ENCODE results near the gene SYNJ1. TPM values are rescaled to one million over a fixed set of nuclear protein-coding genes. Genes with fewer than 3 reads are reported as not detected.
"Not testable (repeated sequence)": the region's sequence is repeated elsewhere in the genome, so short reads cannot be mapped to it uniquely, and the experiment has no call there.

Gene SYNJ1
- total and polyA plus RNA-seq, 7 experiments from 2014 or later = 4.3 to 28.5 (median 22.1) TPM

DNA sequence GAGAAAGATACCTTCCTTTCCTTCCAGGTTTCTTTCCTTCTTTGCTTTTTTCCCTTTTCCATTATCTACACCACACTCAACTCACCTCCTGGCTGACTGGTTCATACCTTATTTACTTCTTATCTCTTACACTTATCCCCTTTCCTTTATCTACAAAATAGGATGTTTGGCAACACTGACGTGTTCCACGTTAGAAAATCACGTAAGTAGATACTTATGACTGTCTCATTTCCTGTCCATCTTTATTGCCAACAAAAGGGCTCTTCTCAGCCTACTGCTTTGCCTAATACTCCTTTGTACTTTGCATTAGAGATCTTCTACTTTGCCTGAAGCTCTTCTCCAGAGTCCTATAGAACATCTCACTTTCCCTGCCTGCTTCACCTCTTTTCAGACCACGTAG, 25.1 kb downstream of the SYNJ1 start:
- intact Hi-C loops (cut with micrococcal nuclease) = no loop called here
- H3K4me1 ChIP-seq (ENCODE audit: control insufficient read depth in 2 of 2, insufficient read depth in 2 of 2, low read length in 2 of 2) = no peaks in the 10 kb centered on the region
- DNase-seq = no peak
- Mint-ChIP-seq H3K9me3 (no peaks in the 10 kb centered on the region), H3K4me1 (peaks cover 13 to 34% (median 30%) of the 10 kb centered on the region in 7 donors), H3K4me3 (no peak overlapping the region), H3K27me3 (no peaks in the 10 kb centered on the region), H3K36me3 (peaks cover 3 to 30% (median 19%) of the 10 kb centered on the region in 5 donors), H3K27ac (peak overlapping the region in 5 of 9 donors; percentile 6 to 73 (median 11))
- no peak overlapping the region for H3K27ac ChIP-seq (ENCODE audit: low read depth, low read length)
- H3K36me3 ChIP-seq (ENCODE audit: control insufficient read depth in 2 of 3, insufficient read depth in 3 of 3, low read length in 3 of 3) = peaks cover 0 to 15% (median 0%) of the 10 kb centered on the region in 3 experiments
- H3K27me3 ChIP-seq (ENCODE audit: control insufficient read depth in 2 of 2, insufficient read depth in 2 of 2, low read length in 2 of 2) = no peaks in the 10 kb centered on the region
- ChIA-PET POLR2A (no interaction called here), CTCF (no interaction called here)
- H3K4me3 ChIP-seq (ENCODE audit: low read length) = no peak overlapping the region
- H3K9me3 ChIP-seq (ENCODE audit: control insufficient read depth in 2 of 3, low read length in 3 of 3) = no peaks in the 10 kb centered on the region
- ATAC-seq = peak; percentile 32

DNA sequence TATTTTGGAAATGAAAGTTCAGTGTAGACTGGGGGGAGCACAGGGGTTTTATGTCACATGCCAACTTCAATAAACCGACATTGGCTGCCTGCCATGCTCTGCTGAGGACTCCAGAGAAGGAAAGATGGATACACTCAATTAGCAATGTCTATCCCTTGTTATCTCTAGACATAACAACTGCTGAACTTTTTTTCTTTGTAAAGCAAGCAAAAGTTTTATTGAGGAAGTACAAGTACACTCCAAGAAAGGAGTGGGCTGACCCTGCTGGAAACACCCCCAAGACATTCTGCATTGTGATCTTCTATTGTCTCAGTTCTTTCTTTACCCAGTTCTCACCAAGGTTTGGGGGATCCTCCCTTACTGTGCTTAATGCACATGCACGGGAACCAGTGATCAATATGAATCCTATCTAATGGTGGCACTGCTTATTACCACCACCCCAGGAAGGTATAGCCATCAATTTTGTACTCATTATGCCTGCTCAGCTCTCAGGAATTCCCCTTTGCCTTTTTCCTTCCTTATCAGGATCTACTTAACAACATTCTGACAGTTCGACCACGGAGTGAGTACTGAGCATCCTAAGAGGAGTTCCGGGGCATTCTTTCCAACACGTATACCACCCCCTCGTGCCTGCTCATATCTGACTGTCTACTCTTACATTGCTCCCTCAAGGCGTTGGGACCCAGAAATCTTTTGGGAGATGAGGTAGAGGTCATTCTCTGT, 28.7 kb downstream of the SYNJ1 start:
- Mint-ChIP-seq H3K4me3 (no peak overlapping the region), H3K4me1 (peaks cover 6 to 18% (median 11%) of the 10 kb centered on the region in 7 donors), H3K27ac (peak overlapping the region in 1 of 9 donors; percentile 49), H3K9me3 (no peaks in the 10 kb centered on the region), H3K27me3 (no peaks in the 10 kb centered on the region), H3K36me3 (peaks cover 3 to 26% (median 25%) of the 10 kb centered on the region in 5 donors)
- Histone ChIP-seq H3K27me3 (ENCODE audit: control insufficient read depth in 2 of 2, insufficient read depth in 2 of 2, low read length in 2 of 2) (no peaks in the 10 kb centered on the region), H3K4me1 (ENCODE audit: control insufficient read depth in 2 of 2, insufficient read depth in 2 of 2, low read length in 2 of 2) (no peaks in the 10 kb centered on the region), H3K27ac (ENCODE audit: low read depth, low read length) (no peak overlapping the region), H3K9me3 (ENCODE audit: control insufficient read depth in 2 of 3, low read length in 3 of 3) (no peaks in the 10 kb centered on the region), H3K4me3 (ENCODE audit: low read length) (no peak overlapping the region), H3K36me3 (ENCODE audit: control insufficient read depth in 2 of 3, insufficient read depth in 3 of 3, low read length in 3 of 3) (peaks cover 0 to 19% (median 0%) of the 10 kb centered on the region in 3 experiments)
- ChIA-PET POLR2A (interaction anchor here (0.6 kb wide), 1 partner anchor 72 kb away, joined by 3 read pairs; the partner anchor contains the start of gene PAXBP1), CTCF (no interaction called here)
- intact Hi-C loops (cut with micrococcal nuclease) = no loop called here
- DNase-seq = no peak
- no peak for ATAC-seq

DNA sequence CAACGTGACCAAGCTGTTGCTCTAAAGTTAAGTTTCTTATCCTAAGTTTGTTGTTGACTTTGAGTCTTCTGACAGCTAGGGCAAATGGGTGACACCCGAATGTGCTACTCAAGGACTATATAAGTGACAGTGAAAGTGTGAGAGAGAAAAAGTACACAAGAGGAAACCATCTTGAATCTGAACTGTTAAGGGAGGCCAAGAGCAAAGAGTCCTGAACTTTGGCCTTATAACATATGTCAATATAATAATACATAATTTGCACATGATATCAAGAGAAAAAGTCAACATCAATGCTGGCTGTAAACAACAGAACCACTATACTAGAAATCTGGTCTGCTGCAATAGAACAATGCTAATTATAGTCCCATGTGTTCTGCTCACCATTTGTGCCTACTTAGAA, 29.5 kb downstream of the SYNJ1 start:
- Histone ChIP-seq H3K9me3 (ENCODE audit: control insufficient read depth in 2 of 3, low read length in 3 of 3) (no peaks in the 10 kb centered on the region), H3K4me3 (ENCODE audit: low read length) (no peak overlapping the region), H3K4me1 (ENCODE audit: control insufficient read depth in 2 of 2, insufficient read depth in 2 of 2, low read length in 2 of 2) (no peaks in the 10 kb centered on the region), H3K27ac (ENCODE audit: low read depth, low read length) (no peak overlapping the region), H3K27me3 (ENCODE audit: control insufficient read depth in 2 of 2, insufficient read depth in 2 of 2, low read length in 2 of 2) (no peaks in the 10 kb centered on the region), H3K36me3 (ENCODE audit: control insufficient read depth in 2 of 3, insufficient read depth in 3 of 3, low read length in 3 of 3) (peaks cover 0 to 19% (median 0%) of the 10 kb centered on the region in 3 experiments)
- peaks cover 3 to 26% (median 22%) of the 10 kb centered on the region in 5 donors for H3K36me3 Mint-ChIP-seq
- ATAC-seq (no peak), DNase-seq (no peak)
- ChIA-PET CTCF (no interaction called here), POLR2A (no interaction called here)
- intact Hi-C loops (cut with micrococcal nuclease) = no loop called here
- H3K4me1 Mint-ChIP-seq = peaks cover 6 to 12% (median 8%) of the 10 kb centered on the region in 7 donors
- H3K9me3 Mint-ChIP-seq = no peaks in the 10 kb centered on the region
- peak overlapping the region in 3 of 9 donors; percentile 13 to 81 (median 53) for H3K27ac Mint-ChIP-seq
- no peaks in the 10 kb centered on the region for H3K27me3 Mint-ChIP-seq
- no peak overlapping the region for H3K4me3 Mint-ChIP-seq

DNA sequence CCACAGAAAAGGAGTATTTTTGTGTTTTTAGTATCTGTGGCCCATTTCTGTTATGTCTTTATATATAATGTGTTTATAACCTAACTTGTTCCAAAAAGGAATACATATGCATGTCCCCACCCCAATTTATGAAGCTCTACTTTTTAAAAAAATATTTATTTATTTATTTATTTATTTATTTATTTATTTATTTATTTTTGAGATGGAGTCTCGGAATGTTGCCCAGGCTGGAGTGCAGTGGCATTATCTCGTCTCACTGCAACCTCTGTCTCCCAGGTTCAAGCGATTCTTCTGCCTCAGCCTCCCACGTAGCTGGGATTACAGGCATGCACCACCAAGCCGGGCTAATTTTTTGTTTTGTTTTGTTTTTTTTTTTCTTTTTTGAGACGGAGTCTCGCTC, 32.3 kb downstream of the SYNJ1 start:
- CTCF ChIA-PET = interaction anchor here (0.7 kb wide), 1 partner anchor 903 kb away, joined by 3 read pairs; no protein-coding TSS in a partner anchor
- H3K4me3 ChIP-seq (ENCODE audit: low read length); H3K9me3 ChIP-seq (ENCODE audit: control insufficient read depth in 2 of 3, low read length in 3 of 3); H3K4me1 ChIP-seq (ENCODE audit: control insufficient read depth in 2 of 2, insufficient read depth in 2 of 2, low read length in 2 of 2); H3K4me1 Mint-ChIP-seq; H3K27me3 Mint-ChIP-seq; DNase-seq; H3K4me3 Mint-ChIP-seq; intact Hi-C loops (cut with micrococcal nuclease); H3K27ac Mint-ChIP-seq; H3K27me3 ChIP-seq (ENCODE audit: control insufficient read depth in 2 of 2, insufficient read depth in 2 of 2, low read length in 2 of 2); ATAC-seq; H3K27ac ChIP-seq (ENCODE audit: low read depth, low read length); H3K9me3 Mint-ChIP-seq: not testable (repeated sequence)
- H3K36me3 ChIP-seq (ENCODE audit: control insufficient read depth in 2 of 3, insufficient read depth in 3 of 3, low read length in 3 of 3) = peaks cover 0 to 29% (median 0%) of the 10 kb centered on the region in 3 experiments
- POLR2A ChIA-PET = interaction anchor here (0.7 kb wide), 1 partner anchor 33 kb away, joined by 3 read pairs; no protein-coding TSS in a partner anchor
- H3K36me3 Mint-ChIP-seq = peaks cover 9 to 33% (median 23%) of the 10 kb centered on the region in 5 donors

DNA sequence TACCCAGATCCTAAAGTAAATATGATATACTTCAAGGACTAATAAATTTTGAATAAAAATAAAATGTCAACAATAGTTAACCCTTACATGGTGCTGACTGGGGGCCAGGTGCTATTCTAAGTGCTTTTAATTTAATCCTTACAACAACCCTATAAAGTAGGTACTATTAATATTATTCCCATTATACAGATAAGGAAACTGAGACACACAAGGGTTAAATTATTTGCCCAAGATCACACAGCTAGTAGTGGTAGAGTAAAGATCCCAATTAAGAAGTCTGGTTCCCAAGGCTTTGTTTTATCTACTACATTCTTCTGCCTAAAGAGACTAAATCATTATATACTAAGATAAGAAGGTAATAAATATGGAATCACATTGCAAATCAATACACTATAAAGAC, 34.2 kb downstream of the SYNJ1 start:
- CTCF ChIA-PET = no interaction called here
- intact Hi-C loops (cut with micrococcal nuclease) = no loop called here
- Mint-ChIP-seq H3K27me3 (no peaks in the 10 kb centered on the region), H3K4me3 (no peak overlapping the region), H3K36me3 (peaks cover 6 to 24% (median 16%) of the 10 kb centered on the region in 5 donors), H3K27ac (no peak overlapping the region), H3K9me3 (no peaks in the 10 kb centered on the region), H3K4me1 (peaks cover 0 to 4% (median 0%) of the 10 kb centered on the region in 7 donors)
- Histone ChIP-seq H3K27ac (ENCODE audit: low read depth, low read length) (no peak overlapping the region), H3K27me3 (ENCODE audit: control insufficient read depth in 2 of 2, insufficient read depth in 2 of 2, low read length in 2 of 2) (no peaks in the 10 kb centered on the region), H3K36me3 (ENCODE audit: control insufficient read depth in 2 of 3, insufficient read depth in 3 of 3, low read length in 3 of 3) (peaks cover 0 to 25% (median 0%) of the 10 kb centered on the region in 3 experiments), H3K4me1 (ENCODE audit: control insufficient read depth in 2 of 2, insufficient read depth in 2 of 2, low read length in 2 of 2) (no peaks in the 10 kb centered on the region), H3K9me3 (ENCODE audit: control insufficient read depth in 2 of 3, low read length in 3 of 3) (no peaks in the 10 kb centered on the region), H3K4me3 (ENCODE audit: low read length) (no peak overlapping the region)
- DNase-seq = no peak
- POLR2A ChIA-PET = no interaction called here
- no peak for ATAC-seq

DNA sequence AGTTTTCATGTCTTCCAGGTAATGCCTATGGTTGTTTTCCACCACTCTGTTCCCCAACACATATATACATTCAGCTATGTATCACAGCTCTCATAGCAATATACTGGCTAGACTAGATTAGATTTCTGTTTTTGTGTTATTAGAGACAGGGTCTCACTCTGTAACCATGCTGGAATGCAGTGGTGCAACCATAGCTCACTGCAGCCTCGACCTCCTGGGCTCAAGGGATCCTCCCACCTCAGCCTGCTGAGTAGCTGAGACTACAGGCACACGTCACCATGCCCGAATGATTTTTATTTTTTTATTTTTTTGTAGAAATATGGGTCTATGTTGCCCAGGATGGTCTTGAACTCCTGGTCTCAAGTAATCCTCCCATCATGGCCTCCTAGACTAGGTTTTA, 37.7 kb downstream of the SYNJ1 start:
- H3K27me3 Mint-ChIP-seq = no peaks in the 10 kb centered on the region
- ATAC-seq = no peak
- DNase-seq = no peak
- ChIA-PET CTCF (interaction anchor here (0.6 to 1.0 kb wide), 2 partner anchors 135 to 284 kb away, joined by 5 to 6 read pairs; no protein-coding TSS in a partner anchor), POLR2A (no interaction called here)
- no peaks in the 10 kb centered on the region for H3K9me3 Mint-ChIP-seq
- H3K4me1 Mint-ChIP-seq = peaks cover 0 to 4% (median 0%) of the 10 kb centered on the region in 7 donors
- no peaks in the 10 kb centered on the region for H3K4me1 ChIP-seq (ENCODE audit: control insufficient read depth in 2 of 2, insufficient read depth in 2 of 2, low read length in 2 of 2)
- no peak overlapping the region for H3K4me3 Mint-ChIP-seq
- no peak overlapping the region for H3K27ac Mint-ChIP-seq
- H3K27ac ChIP-seq (ENCODE audit: low read depth, low read length) = no peak overlapping the region
- intact Hi-C loops (cut with micrococcal nuclease) = no loop called here
- no peaks in the 10 kb centered on the region for H3K9me3 ChIP-seq (ENCODE audit: control insufficient read depth in 2 of 3, low read length in 3 of 3)
- H3K4me3 ChIP-seq (ENCODE audit: low read length) = no peak overlapping the region
- H3K36me3 Mint-ChIP-seq = peaks cover 3 to 28% (median 7%) of the 10 kb centered on the region in 5 donors
- no peaks in the 10 kb centered on the region for H3K27me3 ChIP-seq (ENCODE audit: control insufficient read depth in 2 of 2, insufficient read depth in 2 of 2, low read length in 2 of 2)
- H3K36me3 ChIP-seq (ENCODE audit: control insufficient read depth in 2 of 3, insufficient read depth in 3 of 3, low read length in 3 of 3) = peaks cover 0 to 31% (median 4%) of the 10 kb centered on the region in 3 experiments
